ENCODE data around the gene COL11A2. TPM values are rescaled to one million over a fixed set of nuclear protein-coding genes. Genes with fewer than 3 reads are reported as not detected.

The COL11A2 gene
- total RNA-seq, 1 donor from 2014 or later = 0.11 TPM

DNA sequence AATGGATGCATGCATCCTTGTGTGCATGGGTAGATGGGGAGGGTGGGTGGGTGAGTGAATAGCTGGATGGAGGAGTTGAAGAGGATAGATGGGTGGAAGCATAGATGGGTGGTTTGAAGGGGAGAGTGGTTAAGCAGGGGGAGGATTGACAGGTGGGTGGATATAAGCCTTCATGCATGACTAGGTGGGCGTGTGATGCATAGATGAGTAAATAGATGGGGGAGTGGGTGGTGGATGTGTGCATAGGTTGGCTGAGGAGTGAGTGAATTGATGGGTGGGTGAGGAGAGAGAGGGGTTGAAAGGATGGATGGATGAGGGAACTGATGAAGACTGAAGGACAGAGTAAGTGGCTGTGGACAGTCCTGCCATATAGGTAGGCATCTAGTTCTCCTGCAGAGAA lies 4.5 kb downstream of the COL11A2 start:
- Histone ChIP-seq H3K9me3 (no peaks in the 10 kb centered on the region), H3K4me1 (peaks cover 7 to 9% of the 10 kb centered on the region in 2 donors), H3K27me3 (peaks cover 4% of the 10 kb centered on the region), H3K4me3 (no peak overlapping the region), H3K27ac (no peak overlapping the region), H3K36me3 (no peaks in the 10 kb centered on the region)
- TF ChIP-seq, protein P1, sequence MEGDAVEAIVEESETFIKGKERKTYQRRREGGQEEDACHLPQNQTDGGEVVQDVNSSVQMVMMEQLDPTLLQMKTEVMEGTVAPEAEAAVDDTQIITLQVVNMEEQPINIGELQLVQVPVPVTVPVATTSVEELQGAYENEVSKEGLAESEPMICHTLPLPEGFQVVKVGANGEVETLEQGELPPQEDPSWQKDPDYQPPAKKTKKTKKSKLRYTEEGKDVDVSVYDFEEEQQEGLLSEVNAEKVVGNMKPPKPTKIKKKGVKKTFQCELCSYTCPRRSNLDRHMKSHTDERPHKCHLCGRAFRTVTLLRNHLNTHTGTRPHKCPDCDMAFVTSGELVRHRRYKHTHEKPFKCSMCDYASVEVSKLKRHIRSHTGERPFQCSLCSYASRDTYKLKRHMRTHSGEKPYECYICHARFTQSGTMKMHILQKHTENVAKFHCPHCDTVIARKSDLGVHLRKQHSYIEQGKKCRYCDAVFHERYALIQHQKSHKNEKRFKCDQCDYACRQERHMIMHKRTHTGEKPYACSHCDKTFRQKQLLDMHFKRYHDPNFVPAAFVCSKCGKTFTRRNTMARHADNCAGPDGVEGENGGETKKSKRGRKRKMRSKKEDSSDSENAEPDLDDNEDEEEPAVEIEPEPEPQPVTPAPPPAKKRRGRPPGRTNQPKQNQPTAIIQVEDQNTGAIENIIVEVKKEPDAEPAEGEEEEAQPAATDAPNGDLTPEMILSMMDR (IDR thresholded peaks at IDR 0.05) = no peak
- DNase-seq (ENCODE audit: low spot score in 2 of 2) = no peak
- intact Hi-C loops (cut with DNase I) = no loop called here

- no peak for DNase-seq (ENCODE audit: low spot score in 2 of 2)
- no peaks in the 10 kb centered on the region for H3K9me3 ChIP-seq
- intact Hi-C loops (cut with DNase I) = no loop called here
- H3K27me3 ChIP-seq = no peaks in the 10 kb centered on the region
- TF ChIP-seq, protein P1 (IDR thresholded peaks at IDR 0.05) = no peak
- H3K36me3 ChIP-seq = no peaks in the 10 kb centered on the region
- no peak overlapping the region for H3K27ac ChIP-seq
- no peak overlapping the region for H3K4me3 ChIP-seq
- H3K4me1 ChIP-seq = no peaks in the 10 kb centered on the region
These were observed 6.5 kb downstream of the COL11A2 start for GRCh38 chr6:33185654-33186187.

DNA sequence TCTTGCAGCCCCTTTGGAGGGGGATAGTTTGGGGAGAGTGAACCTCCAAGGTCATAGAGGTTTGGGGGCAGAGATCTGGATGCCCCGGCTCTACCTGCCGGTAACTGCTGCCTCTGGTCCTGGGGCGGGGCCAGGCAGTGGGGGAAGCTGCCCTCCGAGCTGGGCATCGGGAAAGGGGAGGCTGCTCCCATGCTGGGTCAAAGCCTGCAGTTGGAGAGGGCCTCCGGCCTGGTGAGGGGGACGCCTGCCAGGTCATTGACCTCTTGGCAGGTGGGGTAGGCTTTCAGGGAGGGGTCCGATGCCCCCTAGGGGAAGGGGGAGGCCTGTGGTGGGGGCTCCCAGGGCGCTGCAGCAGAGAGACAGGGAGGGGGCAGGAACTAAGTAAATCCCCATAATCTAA lies 7.1 kb downstream of the COL11A2 start:
- Histone ChIP-seq H3K27ac (no peak overlapping the region), H3K4me1 (no peaks in the 10 kb centered on the region), H3K27me3 (no peaks in the 10 kb centered on the region), H3K36me3 (no peaks in the 10 kb centered on the region), H3K4me3 (no peak overlapping the region), H3K9me3 (no peaks in the 10 kb centered on the region)
- TF ChIP-seq, protein P1 (IDR thresholded peaks at IDR 0.05) = no peak
- no peak for DNase-seq (ENCODE audit: low spot score in 2 of 2)
- intact Hi-C loops (cut with DNase I) = no loop called here

GRCh38 chr6:33183071-33183683 lies 9.1 kb downstream of the COL11A2 start:
- DNase-seq (ENCODE audit: low spot score in 2 of 2) = no peak
- intact Hi-C loops (cut with DNase I) = no loop called here

GRCh38 chr6:33181141-33181540 lies 11.1 kb downstream of the COL11A2 start:
- H3K4me3 ChIP-seq = no peak overlapping the region
- TF ChIP-seq, protein P1 (IDR thresholded peaks at IDR 0.05) = no peak
- intact Hi-C loops (cut with DNase I) = no loop called here
- DNase-seq (ENCODE audit: low spot score in 2 of 2) = no peak
- H3K27me3 ChIP-seq = no peaks in the 10 kb centered on the region
- H3K27ac ChIP-seq = no peak overlapping the region
- H3K4me1 ChIP-seq = no peaks in the 10 kb centered on the region
- H3K36me3 ChIP-seq = no peaks in the 10 kb centered on the region
- no peaks in the 10 kb centered on the region for H3K9me3 ChIP-seq

More at GRCh38 chr6:33183071-33183683, 9.1 kb downstream of the COL11A2 start:
- Histone ChIP-seq H3K9me3 (no peaks in the 10 kb centered on the region), H3K4me1 (no peaks in the 10 kb centered on the region), H3K36me3 (no peaks in the 10 kb centered on the region), H3K4me3 (no peak overlapping the region), H3K27ac (no peak overlapping the region), H3K27me3 (no peaks in the 10 kb centered on the region)
- TF ChIP-seq, protein P1 (IDR thresholded peaks at IDR 0.05) = no peak

All from ascending aorta (tissue), 2 donors.